Body of pancreas (tissue), 4 donors: Measurements from ENCODE around the gene SLC52A1. TPM values are rescaled to one million over a fixed set of nuclear protein-coding genes. Genes with fewer than 3 reads are reported as not detected.

Experiments
- ATAC-seq: fragments of 150-250 bp; one replicate; pipeline ENCODE4 v1.9.1; 2016
- DNase-seq, 4 donors: peaks; one replicate each; pipeline ENCODE4 v3.0.0-alpha.2; 2019
- H3K27ac ChIP-seq, 4 donors: fragments of 200-600 bp; sonication (generic); 1 replicate in 3 of 4; 2 replicates in 1 of 4; pipeline versions ENCODE4 v1.5.1 to v1.6.1; 2016 to 2019; ENCODE audit warnings: mild to moderate bottlenecking in 1 of 4, mixed read lengths in 1 of 4, moderate library complexity in 1 of 4
- H3K27me3 ChIP-seq, 2 donors: fragments of 200-600 bp; sonication (generic); one replicate each; pipeline ENCODE4 v1.6.0; 2016; ENCODE audit warnings: mild to moderate bottlenecking in 1 of 2
- H3K36me3 ChIP-seq, 2 donors: fragments of 200-600 bp; sonication (generic); replicated peaks in 1 of 2; 2 replicates each; pipeline ENCODE4 v1.5.1; 2016; ENCODE audit warnings: low read depth in 2 of 2; ENCODE audit not compliant: insufficient read depth in 1 of 2
- H3K4me1 ChIP-seq: fragments of 200-600 bp; sonication (generic); one replicate; pipeline ENCODE4 v1.6.0; 2016
- H3K4me3 ChIP-seq, 2 donors: fragments of 200-600 bp; sonication (generic); 1 replicate in 1 of 2; 2 replicates in 1 of 2; pipeline ENCODE4 v1.5.1; 2016 to 2019
- H3K9me3 ChIP-seq, 3 donors: fragments of 200-600 bp; sonication (generic); 1 replicate in 2 of 3; 2 replicates in 1 of 3; pipeline ENCODE4 v1.5.1; 2016
- CTCF ChIP-seq, 7 experiments: fragments of 450-650 bp in 4 of 7; fragments of 200-600 bp in 3 of 7; sonication (generic) in 3 of 7; IDR thresholded peaks; one replicate each; pipeline ENCODE4 v1.5.1; 2016 to 2019; ENCODE audit warnings: antibody characterized with exemption in 7 of 7
- POLR2A ChIP-seq, 3 donors: fragments of 450-650 bp; IDR thresholded peaks; one replicate each; pipeline ENCODE4 v1.6.1; 2016; ENCODE audit warnings: antibody characterized with exemption in 3 of 3, mild to moderate bottlenecking in 2 of 3
- WGBS, 2 donors: methylation state at CpG; one replicate each; pipeline ENCODE4 v1.1.5; 2017; 5-methylcytosine and 5-hydroxymethylcytosine counted together
- intact Hi-C: fragments of 100-400 bp; cut with DNase I; formaldehyde crosslinking; loops from one replicate; pipeline ENCODE4 v1.15.1; 2023
- total RNA-seq, 2 donors: library from RNA; depleted of rRNA; stranded (reverse); fragments of >200 nt; gene quantifications; one replicate each; pipeline ENCODE4 v1.1.0, GENCODE V29; 2016

Gene SLC52A1
- total RNA-seq, 2 donors from 2014 or later, result not detected

- no peaks in the 10 kb centered on the region for H3K36me3 ChIP-seq
- peak overlapping the region in 2 of 4 donors; percentile 12 to 36 for H3K27ac ChIP-seq
- DNase-seq (peak in 1 of 4 donors; percentile 32), ATAC-seq (no peak)
- H3K27me3 ChIP-seq, result no peaks in the 10 kb centered on the region
- WGBS, 2 donors, result 75 to 83% methylated on average over 5 of the region's 5 CpGs
- intact Hi-C loops, result no loop called here
- H3K4me1 ChIP-seq, result no peaks in the 10 kb centered on the region
- H3K9me3 ChIP-seq, result no peaks in the 10 kb centered on the region
- TF ChIP-seq CTCF (IDR thresholded peaks at IDR 0.05) (no peak), POLR2A (IDR thresholded peaks at IDR 0.05) (no peak)
- H3K4me3 ChIP-seq, result no peak overlapping the region
Measured at GRCh38 chr17:5049314-5049841, 14.2 kb upstream of the SLC52A1 start.

- Histone ChIP-seq H3K9me3 (no peaks in the 10 kb centered on the region), H3K36me3 (no peaks in the 10 kb centered on the region), H3K4me1 (no peaks in the 10 kb centered on the region), H3K27ac (no peak overlapping the region), H3K4me3 (no peak overlapping the region), H3K27me3 (no peaks in the 10 kb centered on the region)
- WGBS, 2 donors, result 19 to 21% methylated on average over 2 of the region's 2 CpGs
- intact Hi-C loops, result no loop called here
- ATAC-seq (no peak), DNase-seq (no peak)
- TF ChIP-seq POLR2A (IDR thresholded peaks at IDR 0.05), result no peak
- TF ChIP-seq CTCF (IDR thresholded peaks at IDR 0.05), result no peak
Measured at GRCh38 chr17:5047446-5047845, 12.2 kb upstream of the SLC52A1 start.

- intact Hi-C loops, result no loop called here
- no peaks in the 10 kb centered on the region for H3K4me1 ChIP-seq
- H3K4me3 ChIP-seq, result no peak overlapping the region
- TF ChIP-seq POLR2A (IDR thresholded peaks at IDR 0.05) (no peak), CTCF (IDR thresholded peaks at IDR 0.05) (no peak)
- no peak for ATAC-seq
- DNase-seq, result no peak
- H3K27me3 ChIP-seq, result no peaks in the 10 kb centered on the region
- no peaks in the 10 kb centered on the region for H3K9me3 ChIP-seq
- H3K36me3 ChIP-seq, result no peaks in the 10 kb centered on the region
- no peak overlapping the region for H3K27ac ChIP-seq
- 79 to 82% methylated on average over 6 of the region's 6 CpGs for WGBS, 2 donors
Measured at GRCh38 chr17:5045496-5045895, 10.3 kb upstream of the SLC52A1 start.

GRCh38 chr17:5044630-5045029 lies 9.4 kb upstream of the SLC52A1 start:
- intact Hi-C loops, result no loop called here
- Histone ChIP-seq H3K36me3 (no peaks in the 10 kb centered on the region), H3K27ac (no peak overlapping the region), H3K27me3 (no peaks in the 10 kb centered on the region), H3K9me3 (no peaks in the 10 kb centered on the region), H3K4me3 (no peak overlapping the region), H3K4me1 (no peaks in the 10 kb centered on the region)
- ATAC-seq (no peak), DNase-seq (no peak)
- no peak for TF ChIP-seq CTCF (IDR thresholded peaks at IDR 0.05)
- TF ChIP-seq POLR2A (IDR thresholded peaks at IDR 0.05), result no peak
- 87% methylated on average over 5 of the region's 5 CpGs; no CpG with 5 or more reads in 1 of the 2 donors for WGBS, 2 donors

GRCh38 chr17:5043524-5043923 lies 8.3 kb upstream of the SLC52A1 start:
- ATAC-seq (no peak), DNase-seq (no peak)
- Histone ChIP-seq H3K4me1 (no peaks in the 10 kb centered on the region), H3K36me3 (no peaks in the 10 kb centered on the region), H3K27ac (no peak overlapping the region), H3K27me3 (no peaks in the 10 kb centered on the region), H3K4me3 (no peak overlapping the region), H3K9me3 (no peaks in the 10 kb centered on the region)
- no peak for TF ChIP-seq CTCF (IDR thresholded peaks at IDR 0.05)
- no peak for TF ChIP-seq POLR2A (IDR thresholded peaks at IDR 0.05)
- 94 to 95% methylated on average over 1 of the region's 1 CpG for WGBS, 2 donors
- intact Hi-C loops, result no loop called here
